SK-N-SH treated with all-trans-retinoic acid at 6 μM for 48 hours (cell line): Measurements from ENCODE around the gene ORC5.

Experiments
- ATAC-seq: fragments of 200-7000 bp; cut with Tn5 transposase; 3 replicates; pipeline ENCODE4 v1.9.1; 2020; ENCODE audit warnings: mild to moderate bottlenecking, moderate library complexity
- ARNTL ChIP-seq: fragments of 450-650 bp; formaldehyde crosslinking; IDR thresholded peaks from 2 replicates; pipeline ENCODE4 v1.5.0; 2020; ENCODE audit warnings: low read depth, mild to moderate bottlenecking, moderate library complexity, borderline replicate concordance
- BACH2 ChIP-seq: fragments of 250-450 bp; sonication (Bioruptor Pico); IDR thresholded peaks from 2 replicates; pipeline ENCODE4 v1.9.0; 2021; ENCODE audit warnings: mild to moderate bottlenecking, borderline replicate concordance
- CREB5 ChIP-seq: fragments of 250-450 bp; sonication (Bioruptor Pico); IDR thresholded peaks from 2 replicates; pipeline ENCODE4 v1.5.1; 2020; ENCODE audit warnings: low read depth, mild to moderate bottlenecking, moderate library complexity
- ESRRG ChIP-seq: fragments of 250-450 bp; sonication (Bioruptor Pico); IDR thresholded peaks from 2 replicates; pipeline ENCODE4 v1.6.1; 2021; ENCODE audit warnings: mild to moderate bottlenecking
- GLIS3 ChIP-seq: fragments of 250-450 bp; sonication (Bioruptor Pico); IDR thresholded peaks from 2 replicates; pipeline ENCODE4 v1.5.0; 2020; ENCODE audit warnings: mild to moderate bottlenecking, moderate library complexity
- OSR1 ChIP-seq: fragments of 250-450 bp; sonication (Bioruptor Pico); IDR thresholded peaks from 2 replicates; pipeline ENCODE4 v1.8.0; 2022; ENCODE audit warnings: moderate library complexity, mild to moderate bottlenecking, inconsistent platforms
- PATZ1 ChIP-seq: fragments of 250-450 bp; sonication (Bioruptor Pico); IDR thresholded peaks from 2 replicates; pipeline ENCODE4 v1.8.0; 2020; ENCODE audit warnings: mild to moderate bottlenecking, moderate library complexity, borderline replicate concordance
- POU6F1 ChIP-seq: fragments of 250-450 bp; sonication (Bioruptor Pico); IDR thresholded peaks from 2 replicates; pipeline ENCODE4 v1.8.0; 2021; ENCODE audit warnings: low read depth, mild to moderate bottlenecking, moderate library complexity, borderline replicate concordance
- PPARA ChIP-seq: fragments of 250-450 bp; sonication (Bioruptor Pico); IDR thresholded peaks from 2 replicates; pipeline ENCODE4 v1.5.0; 2020; ENCODE audit warnings: mild to moderate bottlenecking, borderline replicate concordance
- SNAI2 ChIP-seq: fragments of 250-450 bp; sonication (Bioruptor Pico); IDR thresholded peaks from 2 replicates; pipeline ENCODE4 v1.5.0; 2020; ENCODE audit warnings: mild to moderate bottlenecking, moderate library complexity
- TCF4 ChIP-seq: fragments of 250-450 bp; sonication (Bioruptor Pico); IDR thresholded peaks from 2 replicates; pipeline ENCODE4 v1.8.0; 2021; ENCODE audit warnings: mild to moderate bottlenecking, moderate library complexity, borderline replicate concordance
- TOX ChIP-seq: fragments of 250-450 bp; sonication (Bioruptor Pico); IDR thresholded peaks from 2 replicates; pipeline ENCODE4 v1.8.0; 2021; ENCODE audit warnings: mild to moderate bottlenecking, moderate library complexity, borderline replicate concordance
- ZC3H10 ChIP-seq: fragments of 250-450 bp; sonication (Bioruptor Pico); IDR thresholded peaks from 2 replicates; pipeline ENCODE4 v1.5.1; 2021; ENCODE audit warnings: mild to moderate bottlenecking, moderate library complexity
- ZFP3 ChIP-seq: fragments of 250-450 bp; sonication (Bioruptor Pico); IDR thresholded peaks from 2 replicates; pipeline ENCODE4 v1.5.0; 2020; ENCODE audit warnings: mild to moderate bottlenecking, moderate library complexity
- ZFP30 ChIP-seq: fragments of 450-650 bp; formaldehyde crosslinking; IDR thresholded peaks from 2 replicates; pipeline ENCODE4 v1.5.0; 2022; ENCODE audit warnings: mild to moderate bottlenecking, moderate library complexity
- ZNF70 ChIP-seq: fragments of 450-650 bp; formaldehyde crosslinking; IDR thresholded peaks from 2 replicates; pipeline ENCODE4 v1.5.0; 2020; ENCODE audit warnings: mild to moderate bottlenecking, moderate library complexity
- TF ChIP-seq, protein P1 (sequence below): fragments of 250-450 bp; sonication (Bioruptor Pico); IDR thresholded peaks from 2 replicates; pipeline ENCODE4 v1.5.0; 2020; ENCODE audit warnings: mild to moderate bottlenecking, moderate library complexity

ORC5 gene

GRCh38 chr7:104130726-104131125 lies 77.1 kb downstream of the ORC5 start:
- no peak for TF ChIP-seq POU6F1 (CRISPR knock-in tag)
- no peak for TF ChIP-seq ESRRG (CRISPR knock-in tag)
- TF ChIP-seq PATZ1 (CRISPR knock-in tag): no peak
- no peak for TF ChIP-seq ARNTL (CRISPR knock-in tag)
- no peak for TF ChIP-seq ZFP30 (CRISPR knock-in tag)
- TF ChIP-seq, protein P1, sequence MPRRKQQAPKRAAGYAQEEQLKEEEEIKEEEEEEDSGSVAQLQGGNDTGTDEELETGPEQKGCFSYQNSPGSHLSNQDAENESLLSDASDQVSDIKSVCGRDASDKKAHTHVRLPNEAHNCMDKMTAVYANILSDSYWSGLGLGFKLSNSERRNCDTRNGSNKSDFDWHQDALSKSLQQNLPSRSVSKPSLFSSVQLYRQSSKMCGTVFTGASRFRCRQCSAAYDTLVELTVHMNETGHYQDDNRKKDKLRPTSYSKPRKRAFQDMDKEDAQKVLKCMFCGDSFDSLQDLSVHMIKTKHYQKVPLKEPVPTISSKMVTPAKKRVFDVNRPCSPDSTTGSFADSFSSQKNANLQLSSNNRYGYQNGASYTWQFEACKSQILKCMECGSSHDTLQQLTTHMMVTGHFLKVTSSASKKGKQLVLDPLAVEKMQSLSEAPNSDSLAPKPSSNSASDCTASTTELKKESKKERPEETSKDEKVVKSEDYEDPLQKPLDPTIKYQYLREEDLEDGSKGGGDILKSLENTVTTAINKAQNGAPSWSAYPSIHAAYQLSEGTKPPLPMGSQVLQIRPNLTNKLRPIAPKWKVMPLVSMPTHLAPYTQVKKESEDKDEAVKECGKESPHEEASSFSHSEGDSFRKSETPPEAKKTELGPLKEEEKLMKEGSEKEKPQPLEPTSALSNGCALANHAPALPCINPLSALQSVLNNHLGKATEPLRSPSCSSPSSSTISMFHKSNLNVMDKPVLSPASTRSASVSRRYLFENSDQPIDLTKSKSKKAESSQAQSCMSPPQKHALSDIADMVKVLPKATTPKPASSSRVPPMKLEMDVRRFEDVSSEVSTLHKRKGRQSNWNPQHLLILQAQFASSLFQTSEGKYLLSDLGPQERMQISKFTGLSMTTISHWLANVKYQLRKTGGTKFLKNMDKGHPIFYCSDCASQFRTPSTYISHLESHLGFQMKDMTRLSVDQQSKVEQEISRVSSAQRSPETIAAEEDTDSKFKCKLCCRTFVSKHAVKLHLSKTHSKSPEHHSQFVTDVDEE (CRISPR knock-in tag): no peak
- no peak for TF ChIP-seq TCF4 (CRISPR knock-in tag)
- TF ChIP-seq, all 23 proteins: peak for 0
- ATAC-seq: no peak

DNA sequence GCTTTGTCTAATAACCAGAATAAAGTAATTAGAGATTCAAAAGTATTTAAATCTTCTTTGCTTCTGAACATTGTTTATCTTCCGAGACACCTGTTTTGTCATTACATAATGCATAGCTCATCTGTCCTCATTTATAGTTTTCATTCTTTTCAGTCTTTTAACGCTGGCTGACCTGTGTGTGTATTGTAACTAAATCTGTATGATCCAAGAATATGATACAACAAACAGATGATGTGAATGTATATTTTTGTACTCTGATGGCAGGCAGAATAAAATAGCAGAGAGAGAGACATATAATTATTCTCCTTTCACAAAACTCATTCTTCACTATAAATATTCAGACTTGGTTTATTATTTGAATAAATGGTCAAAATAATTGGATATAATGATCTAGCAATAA lies 80.6 kb downstream of the ORC5 start:
- ATAC-seq: no peak
- TF ChIP-seq OSR1 (CRISPR knock-in tag) (no peak), GLIS3 (no peak), BACH2 (CRISPR knock-in tag) (no peak), TOX (no peak), ZFP3 (CRISPR knock-in tag) (no peak), POU6F1 (CRISPR knock-in tag) (no peak)
- TF ChIP-seq, all 23 proteins: peak for 0

DNA sequence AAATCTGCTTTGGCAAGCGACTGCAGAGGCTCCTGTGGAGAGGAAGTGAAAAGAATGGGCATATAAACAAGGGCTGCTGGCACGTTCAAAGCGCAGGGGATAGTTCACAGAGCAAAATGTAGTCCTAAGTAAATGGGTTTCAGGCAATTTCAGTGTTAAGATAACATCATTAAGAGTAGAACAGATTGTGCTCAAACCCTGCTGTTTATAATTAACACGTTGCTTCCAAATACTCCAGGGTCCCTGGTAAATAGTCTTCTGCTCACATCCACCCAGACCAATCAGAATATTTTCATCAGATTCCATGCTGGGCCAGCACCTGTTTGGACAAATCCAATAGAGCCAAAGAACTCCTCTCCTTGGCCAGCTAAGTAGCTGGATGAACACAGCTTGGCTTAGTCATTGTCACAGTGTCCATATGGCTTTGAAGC lies 81.4 kb downstream of the ORC5 start:
- no peak for TF ChIP-seq POU6F1 (CRISPR knock-in tag)
- no peak for TF ChIP-seq ZFP3 (CRISPR knock-in tag)
- no peak for TF ChIP-seq ZC3H10 (CRISPR knock-in tag)
- no peak for TF ChIP-seq PPARA (CRISPR knock-in tag)
- TF ChIP-seq, protein P1 (CRISPR knock-in tag): peak; percentile 75
- TF ChIP-seq GLIS3: no peak
- TF ChIP-seq ZNF70 (CRISPR knock-in tag): peak; percentile 84
- no peak for TF ChIP-seq BACH2 (CRISPR knock-in tag)
- TF ChIP-seq TCF4 (CRISPR knock-in tag): peak; percentile 48; the same call in 1 of the 2 replicates
- TF ChIP-seq CREB5 (CRISPR knock-in tag): no peak
- TF ChIP-seq SNAI2 (CRISPR knock-in tag): no peak
- TF ChIP-seq ZFP30 (CRISPR knock-in tag): no peak
- no peak for ATAC-seq
